GM10266 (cell line): Measurements from ENCODE around the gene CBFA2T3.
"Not testable (repeated sequence)": the region's sequence is repeated elsewhere in the genome, so short reads cannot be mapped to it uniquely, and the experiment has no call there.

Experiments
- DNase-seq: peaks from one replicate; pipeline ENCODE4 v3.0.0; 2012; ENCODE audit errors: extremely low spot score
- CTCF ChIP-seq: IDR thresholded peaks from 2 replicates; pipeline ENCODE4 v1.5.1; 2012; ENCODE audit warnings: mild to moderate bottlenecking, low read depth; ENCODE audit not compliant: control insufficient read depth, insufficient read depth; ENCODE audit errors: missing control alignments

Gene CBFA2T3

GRCh38 chr16:89010210-89010925 is 33.4 kb upstream of the CBFA2T3 start:
- TF ChIP-seq CTCF: no peak
- no peak for DNase-seq

GRCh38 chr16:89009343-89010209 is 32.6 kb upstream of the CBFA2T3 start:
- no peak for DNase-seq
- no peak for TF ChIP-seq CTCF

GRCh38 chr16:89008796-89009195 is 31.8 kb upstream of the CBFA2T3 start:
- DNase-seq: not testable (repeated sequence)

- no peak for TF ChIP-seq CTCF
Observed at GRCh38 chr16:89007371-89008249, 30.6 kb upstream of the CBFA2T3 start.

GRCh38 chr16:89006036-89006752 is 29.2 kb upstream of the CBFA2T3 start:
- TF ChIP-seq CTCF: no peak
- no peak for DNase-seq

More at GRCh38 chr16:89007371-89008249, 30.6 kb upstream of the CBFA2T3 start:
- DNase-seq: no peak

- DNase-seq: no peak
- no peak for TF ChIP-seq CTCF
Observed at GRCh38 chr16:89005201-89006035, 28.4 kb upstream of the CBFA2T3 start.
